ENCODE results near the gene TENM3.

TENM3 gene

GRCh38 chr4:182756161-182756690 is 513.0 kb downstream of the TENM3 start:
- no peak for DNase-seq

DNA sequence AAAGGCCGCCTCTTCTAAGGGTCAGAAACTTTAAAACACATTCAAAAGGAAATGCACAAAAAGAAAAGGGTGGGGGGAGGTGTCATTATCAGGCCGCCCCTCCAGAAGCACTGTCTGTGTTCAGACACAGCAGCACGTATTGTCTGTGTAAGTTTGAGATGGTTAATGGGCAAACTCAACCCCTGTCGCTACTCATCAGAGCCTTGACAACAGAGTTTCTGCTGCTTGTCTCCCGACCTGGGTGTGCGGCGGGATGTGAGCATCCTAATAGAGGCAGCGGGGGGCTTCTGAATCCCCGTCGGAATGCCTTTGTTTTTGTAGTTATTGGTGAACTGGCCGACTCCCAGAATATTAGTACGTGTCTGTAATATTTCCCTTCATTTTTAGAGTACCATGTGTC is 515.1 kb downstream of the TENM3 start:
- no peak for DNase-seq

DNA sequence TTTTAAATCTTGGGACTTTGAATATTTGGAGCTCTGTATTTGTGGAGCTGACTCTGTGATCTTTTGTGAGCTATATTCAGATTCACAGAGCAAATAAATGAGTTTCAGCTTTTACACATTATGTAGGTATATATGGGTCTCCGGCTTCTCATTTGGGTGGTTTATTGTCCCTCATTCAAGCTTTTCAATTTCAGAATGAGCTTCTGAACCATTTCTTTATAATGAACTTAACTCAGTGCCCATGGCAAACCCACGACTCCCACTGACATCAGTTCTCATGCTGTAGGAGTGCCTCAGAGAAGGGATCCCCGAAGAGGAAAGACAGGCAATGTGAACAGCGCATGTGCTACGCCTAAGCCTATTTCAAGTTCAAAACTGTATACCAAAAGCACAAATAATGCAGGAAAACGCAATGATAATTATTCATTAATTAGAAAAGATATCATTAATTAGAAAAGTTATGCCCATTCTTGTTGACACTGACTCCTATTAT is 517.4 kb downstream of the TENM3 start:
- no peak for DNase-seq

DNA sequence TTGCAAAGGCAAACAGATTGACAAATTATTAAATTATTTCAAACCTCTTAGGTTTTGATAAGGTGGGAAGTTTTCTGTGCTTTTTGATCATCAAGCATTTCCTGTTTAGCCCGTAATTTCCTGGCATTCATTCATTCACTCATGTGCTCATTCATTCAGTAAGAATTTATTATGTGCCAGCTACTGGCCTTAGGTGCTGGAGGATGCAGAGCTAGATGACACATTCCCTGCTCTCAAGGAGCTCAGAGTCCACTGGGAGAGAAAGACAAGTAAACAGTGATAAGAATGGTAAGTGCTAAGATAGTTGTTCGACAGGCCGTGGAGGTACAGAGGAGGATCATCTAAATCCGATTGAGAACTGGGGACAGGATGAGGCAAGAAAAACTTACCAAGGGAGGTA is 520.9 kb downstream of the TENM3 start:
- no peak for DNase-seq

DNA sequence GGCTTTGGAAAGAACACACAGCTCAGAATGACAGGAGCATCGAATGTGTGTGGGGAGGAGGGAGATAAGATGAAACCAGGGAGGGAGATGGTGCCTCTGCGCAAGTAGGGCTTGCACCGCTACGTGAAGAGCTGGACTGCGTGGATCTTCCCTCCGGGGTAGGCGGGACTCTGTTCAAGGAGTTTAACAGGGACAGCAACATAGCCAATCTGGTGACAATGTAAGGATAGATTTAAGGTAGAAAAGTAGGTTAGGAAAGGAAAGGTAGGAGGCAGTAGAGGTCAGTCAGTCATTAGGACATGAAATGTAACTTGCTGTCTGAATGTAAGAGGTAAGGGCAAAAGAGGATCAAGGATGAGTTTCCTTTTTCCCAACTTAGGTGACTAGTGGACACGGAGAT is 521.4 kb downstream of the TENM3 start:
- DNase-seq, result no peak

GRCh38 chr4:182765987-182766856 is 523.0 kb downstream of the TENM3 start:
- no peak for DNase-seq

DNA sequence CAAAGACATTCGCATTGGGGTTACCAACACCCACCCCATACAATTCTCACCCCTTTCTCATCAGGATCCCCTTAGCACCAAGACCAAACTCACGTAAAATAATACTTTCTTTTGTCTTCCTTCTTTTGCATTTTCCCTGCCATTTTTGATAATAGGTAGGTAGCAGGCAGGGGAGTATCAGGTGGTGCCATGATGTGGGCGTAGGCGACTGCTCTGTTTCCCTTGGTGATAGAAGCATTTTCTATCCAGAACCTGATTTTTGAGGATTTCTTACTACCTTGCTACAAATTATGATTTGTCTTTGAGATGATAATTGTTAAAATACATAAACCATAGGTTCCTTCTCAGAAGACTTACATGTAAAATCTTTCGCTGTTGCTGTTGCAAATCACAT is 523.7 kb downstream of the TENM3 start:
- DNase-seq, result no peak

DNA sequence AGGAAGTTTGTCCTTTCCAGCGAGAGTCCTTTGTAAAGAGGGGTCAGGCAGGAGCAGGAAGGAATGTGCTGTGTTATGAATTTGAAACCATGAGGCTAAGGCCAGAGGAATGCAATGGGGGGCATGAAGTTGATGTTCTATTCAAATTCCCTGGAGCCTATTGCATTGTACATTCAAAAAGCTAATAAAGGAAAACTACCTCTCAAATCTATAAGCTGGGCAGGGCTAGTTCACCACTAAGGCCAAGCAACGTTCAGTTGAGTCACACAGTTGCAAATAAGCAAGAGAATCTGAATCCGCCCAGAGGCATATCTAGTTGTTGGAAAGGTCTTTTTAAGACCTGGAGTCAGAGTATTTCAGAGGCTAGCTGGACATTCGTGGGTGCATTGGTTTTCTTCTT is 525.6 kb downstream of the TENM3 start:
- DNase-seq, result no peak

GRCh38 chr4:182770259-182770995 is 527.2 kb downstream of the TENM3 start:
- no peak for DNase-seq

- no peak for DNase-seq
Measured at GRCh38 chr4:182770996-182771514, 527.9 kb downstream of the TENM3 start.

- DNase-seq, result no peak
Measured at GRCh38 chr4:182775075-182775474, 531.9 kb downstream of the TENM3 start.

- DNase-seq, result no peak
Measured at GRCh38 chr4:182776376-182777105, 533.3 kb downstream of the TENM3 start.

- no peak for DNase-seq
Measured at GRCh38 chr4:182778222-182778982, 535.2 kb downstream of the TENM3 start.

- DNase-seq, result no peak
Measured at GRCh38 chr4:182786991-182787390, 543.8 kb downstream of the TENM3 start.

DNA sequence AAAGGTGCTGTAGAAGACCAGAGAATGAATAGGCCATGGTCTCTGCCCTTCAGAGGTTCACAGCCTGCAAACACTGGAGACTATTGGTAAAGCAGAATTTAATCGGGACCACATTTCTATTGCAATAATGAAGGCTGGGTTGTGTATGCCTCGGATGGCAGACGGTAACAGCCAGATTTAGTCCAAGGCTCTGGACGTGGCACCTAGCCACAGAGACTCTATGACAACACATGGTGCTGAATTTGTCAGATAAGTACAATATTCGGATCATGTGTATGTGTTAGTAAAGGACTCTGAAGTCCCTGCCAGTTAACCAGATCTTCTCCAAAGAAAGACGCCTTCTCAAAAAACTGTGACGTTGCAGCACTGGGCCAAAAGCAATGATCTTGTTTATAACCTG is 545.0 kb downstream of the TENM3 start:
- DNase-seq, result no peak

DNA sequence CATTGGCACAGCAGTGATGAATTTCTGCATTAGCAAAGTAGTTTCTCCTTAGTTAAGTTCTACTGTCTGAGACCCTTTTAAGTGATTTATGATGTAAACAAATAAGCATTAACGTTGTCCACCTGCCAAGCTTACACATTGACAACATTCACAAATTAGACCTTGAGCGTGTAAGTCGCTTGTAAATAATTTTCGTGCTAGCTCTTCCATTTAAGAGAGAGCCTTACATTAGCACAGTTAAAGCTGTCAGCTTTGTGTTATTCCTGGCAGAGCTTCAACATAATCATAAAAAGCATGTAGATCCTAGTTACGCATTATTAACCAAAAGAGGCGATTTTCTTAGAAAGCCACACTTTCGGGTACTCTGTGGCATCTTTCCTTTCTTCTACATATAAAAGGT is 546.3 kb downstream of the TENM3 start:
- DNase-seq, result no peak

- no peak for DNase-seq
Measured at GRCh38 chr4:182795446-182796238, 552.4 kb downstream of the TENM3 start.

DNA sequence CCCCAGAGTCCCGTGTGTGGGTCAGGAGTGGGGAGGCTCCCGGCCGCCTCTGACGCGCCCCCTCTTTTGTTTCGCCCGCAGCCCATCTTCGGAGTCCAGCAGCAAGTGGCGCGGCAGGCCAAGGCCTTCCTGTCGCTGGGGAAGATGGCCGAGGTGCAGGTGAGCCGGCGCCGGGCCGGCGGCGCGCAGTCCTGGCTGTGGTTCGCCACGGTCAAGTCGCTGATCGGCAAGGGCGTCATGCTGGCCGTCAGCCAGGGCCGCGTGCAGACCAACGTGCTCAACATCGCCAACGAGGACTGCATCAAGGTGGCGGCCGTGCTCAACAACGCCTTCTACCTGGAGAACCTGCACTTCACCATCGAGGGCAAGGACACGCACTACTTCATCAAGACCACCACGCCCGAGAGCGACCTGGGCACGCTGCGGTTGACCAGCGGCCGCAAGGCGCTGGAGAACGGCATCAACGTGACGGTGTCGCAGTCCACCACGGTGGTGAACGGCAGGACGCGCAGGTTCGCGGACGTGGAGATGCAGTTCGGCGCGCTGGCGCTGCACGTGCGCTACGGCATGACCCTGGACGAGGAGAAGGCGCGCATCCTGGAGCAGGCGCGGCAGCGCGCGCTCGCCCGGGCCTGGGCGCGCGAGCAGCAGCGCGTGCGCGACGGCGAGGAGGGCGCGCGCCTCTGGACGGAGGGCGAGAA is 556.5 kb downstream of the TENM3 start:
- no peak for DNase-seq

GRCh38 chr4:182800216-182800515 is 557.0 kb downstream of the TENM3 start:
- DNase-seq, result no peak

DNA sequence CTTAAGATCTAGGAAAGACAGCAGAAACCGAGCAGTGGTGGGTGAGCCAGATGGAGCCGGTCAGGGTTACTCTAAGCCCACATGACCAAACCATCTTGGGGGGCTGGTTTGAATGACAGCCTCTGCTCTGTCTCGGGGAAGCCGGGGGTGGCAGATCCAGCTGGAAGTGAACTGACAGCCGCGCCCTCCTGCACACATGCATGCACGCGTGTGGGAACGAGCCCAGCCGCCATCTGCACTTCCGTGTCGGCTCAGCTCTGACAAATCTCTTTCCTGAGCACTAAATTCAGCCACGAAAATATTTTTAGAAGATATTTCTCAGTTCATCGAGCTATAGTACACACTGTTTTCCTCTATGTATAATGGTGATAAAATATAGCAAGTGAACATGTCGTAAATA is 558.4 kb downstream of the TENM3 start:
- DNase-seq, result no peak

- DNase-seq, result no peak
Measured at GRCh38 chr4:182802621-182803020, 559.4 kb downstream of the TENM3 start.

Data from stimulated activated CD4-positive, alpha-beta T cell treated with anti-CD3 and anti-CD28 coated beads, Interleukin-15, amount 100 ng/mL, for 24 hours (primary cell).